Mucosa of descending colon (tissue), 3 donors: Measurements from ENCODE around the gene FAHD1. TPM values are rescaled to one million over a fixed set of nuclear protein-coding genes. Genes with fewer than 3 reads are reported as not detected.

Experiments
- ATAC-seq: fragments of 200-7000 bp; cut with Tn5 transposase; one replicate; pipeline ENCODE4 v1.9.1; 2020; ENCODE audit warnings: mild to moderate bottlenecking, moderate library complexity
- DNase-seq, 3 donors: peaks; one replicate each; pipeline ENCODE4 v3.0.0-alpha.2; 2020
- H3K36me3 ChIP-seq: fragments of 200-600 bp; one replicate; pipeline ENCODE4 v1.8.0; 2021; ENCODE audit warnings: low read depth, mild to moderate bottlenecking
- H3K4me1 ChIP-seq: fragments of 200-600 bp; one replicate; pipeline ENCODE4 v1.8.0; 2021; ENCODE audit warnings: low read depth, mild to moderate bottlenecking
- H3K4me3 ChIP-seq: fragments of 200-600 bp; one replicate; pipeline ENCODE4 v1.8.0; 2021; ENCODE audit warnings: mild to moderate bottlenecking
- H3K9me3 ChIP-seq: fragments of 200-600 bp; one replicate; pipeline ENCODE4 v1.8.0; 2021; ENCODE audit warnings: mild to moderate bottlenecking
- intact Hi-C, 2 donors: fragments of 100-400 bp; cut with DNase I in 1 of 2; cut with micrococcal nuclease in 1 of 2; formaldehyde crosslinking; loops; one replicate each; pipeline versions ENCODE4 v1.11.0 to v1.11.1; 2022; cut with DNase I, micrococcal nuclease
- total RNA-seq, 3 donors: library from RNA; stranded (reverse); fragmentation: NEBNext Ultra II Directional in 2 of 3; extraction: Animal tissue kit (Norgen Biotek cat#: 25700) in 2 of 3; gene quantifications; one replicate each; pipeline versions ENCODE4 v1.2.1 to v1.2.4, GENCODE V29; 2021 to 2023
- TF ChIP-seq, protein P1 (sequence below): fragments of 200-600 bp; IDR thresholded peaks from one replicate; pipeline ENCODE4 v1.8.0; 2022; ENCODE audit warnings: antibody characterized with exemption, mild to moderate bottlenecking
- donor health status: DM: no; HTN: no; CAD: no; lungs with moderate emphysema.
- donor health status: DM: no; HTN: no; CAD: no.
- donor health status: DM: no; HTN: yes; CAD: no.

Gene FAHD1
- total RNA-seq, 3 donors from 2014 or later, result 31.4 to 59.6 (median 54.6) TPM

DNA sequence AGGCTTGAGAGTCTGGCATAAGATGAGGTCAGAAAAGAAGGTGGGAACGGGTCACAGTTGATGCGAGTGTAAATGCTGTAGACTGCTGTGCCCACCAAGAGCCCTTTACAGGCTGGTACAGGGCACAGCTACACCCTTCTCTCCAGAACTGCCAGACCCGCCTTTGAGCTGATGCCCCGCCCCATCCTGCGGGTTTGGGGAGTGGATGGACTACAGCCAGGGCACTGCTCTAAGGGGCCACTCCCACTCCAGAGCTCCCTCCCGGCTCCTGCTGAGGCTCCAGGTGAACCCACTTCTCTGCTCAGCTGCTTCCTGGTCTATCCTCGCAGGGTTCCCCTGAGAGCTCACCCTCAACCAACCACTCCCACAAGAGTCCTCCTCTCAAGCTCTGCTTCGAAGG lies 32.6 kb downstream of the FAHD1 start:
- TF ChIP-seq, protein P1, sequence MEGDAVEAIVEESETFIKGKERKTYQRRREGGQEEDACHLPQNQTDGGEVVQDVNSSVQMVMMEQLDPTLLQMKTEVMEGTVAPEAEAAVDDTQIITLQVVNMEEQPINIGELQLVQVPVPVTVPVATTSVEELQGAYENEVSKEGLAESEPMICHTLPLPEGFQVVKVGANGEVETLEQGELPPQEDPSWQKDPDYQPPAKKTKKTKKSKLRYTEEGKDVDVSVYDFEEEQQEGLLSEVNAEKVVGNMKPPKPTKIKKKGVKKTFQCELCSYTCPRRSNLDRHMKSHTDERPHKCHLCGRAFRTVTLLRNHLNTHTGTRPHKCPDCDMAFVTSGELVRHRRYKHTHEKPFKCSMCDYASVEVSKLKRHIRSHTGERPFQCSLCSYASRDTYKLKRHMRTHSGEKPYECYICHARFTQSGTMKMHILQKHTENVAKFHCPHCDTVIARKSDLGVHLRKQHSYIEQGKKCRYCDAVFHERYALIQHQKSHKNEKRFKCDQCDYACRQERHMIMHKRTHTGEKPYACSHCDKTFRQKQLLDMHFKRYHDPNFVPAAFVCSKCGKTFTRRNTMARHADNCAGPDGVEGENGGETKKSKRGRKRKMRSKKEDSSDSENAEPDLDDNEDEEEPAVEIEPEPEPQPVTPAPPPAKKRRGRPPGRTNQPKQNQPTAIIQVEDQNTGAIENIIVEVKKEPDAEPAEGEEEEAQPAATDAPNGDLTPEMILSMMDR, result no peak
- no peaks in the 10 kb centered on the region for H3K36me3 ChIP-seq
- ATAC-seq (peak; percentile 74), DNase-seq (peak in 2 of 3 donors; percentile 55 to 64)
- no peaks in the 10 kb centered on the region for H3K9me3 ChIP-seq
- H3K4me1 ChIP-seq, result peaks cover 3% of the 10 kb centered on the region
- intact Hi-C loops, result loop anchor here (5.0 to 10.0 kb wide), 2 partner anchors 65 to 68 kb away; no protein-coding TSS in a partner anchor
- no peak overlapping the region for H3K4me3 ChIP-seq

DNA sequence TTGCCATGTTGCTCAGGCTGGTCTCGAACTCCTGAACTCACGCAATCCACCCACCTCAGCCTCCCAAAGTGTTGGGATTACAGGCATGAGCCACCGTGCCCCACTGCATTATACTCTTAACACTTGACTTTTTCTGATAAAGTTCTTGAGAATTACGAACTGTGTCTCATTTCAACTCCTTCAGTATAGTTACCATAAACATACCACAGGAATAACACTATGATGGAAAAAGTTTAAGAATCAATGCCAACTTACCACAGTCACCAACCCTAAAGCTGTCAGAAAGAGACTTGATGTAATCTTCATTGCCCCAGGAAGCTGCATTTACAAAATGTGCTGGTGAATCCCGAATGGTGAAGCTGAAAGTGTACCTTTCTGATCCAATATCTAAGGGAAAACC lies 34.7 kb downstream of the FAHD1 start:
- ATAC-seq (no peak), DNase-seq (no peak)
- Histone ChIP-seq H3K9me3 (no peaks in the 10 kb centered on the region), H3K4me1 (peaks cover 3% of the 10 kb centered on the region), H3K4me3 (no peak overlapping the region), H3K36me3 (no peaks in the 10 kb centered on the region)
- TF ChIP-seq, protein P1, result no peak
- intact Hi-C loops, result loop anchor here (5.0 to 10.0 kb wide), 2 partner anchors 63 to 66 kb away; no protein-coding TSS in a partner anchor

DNA sequence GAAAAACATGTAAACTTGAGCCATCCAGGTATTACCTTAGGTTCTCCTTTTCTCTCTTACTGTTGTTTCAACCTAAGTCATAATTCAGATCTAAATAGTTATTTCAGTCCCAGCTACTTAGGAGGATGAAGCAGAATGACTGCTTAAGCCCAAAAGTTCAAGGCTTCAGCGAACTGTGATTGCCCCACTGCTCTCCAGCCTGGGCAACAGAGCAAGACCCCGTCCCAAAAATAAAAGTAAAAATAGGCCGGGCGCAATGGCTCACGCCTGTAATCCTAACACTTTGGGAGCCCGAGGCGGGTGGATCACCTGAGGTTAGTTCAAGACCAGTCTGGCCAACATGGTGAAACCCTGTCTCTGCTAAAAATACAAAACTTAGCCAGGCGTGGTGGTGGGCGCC lies 35.4 kb downstream of the FAHD1 start:
- TF ChIP-seq, protein P1, result no peak

DNA sequence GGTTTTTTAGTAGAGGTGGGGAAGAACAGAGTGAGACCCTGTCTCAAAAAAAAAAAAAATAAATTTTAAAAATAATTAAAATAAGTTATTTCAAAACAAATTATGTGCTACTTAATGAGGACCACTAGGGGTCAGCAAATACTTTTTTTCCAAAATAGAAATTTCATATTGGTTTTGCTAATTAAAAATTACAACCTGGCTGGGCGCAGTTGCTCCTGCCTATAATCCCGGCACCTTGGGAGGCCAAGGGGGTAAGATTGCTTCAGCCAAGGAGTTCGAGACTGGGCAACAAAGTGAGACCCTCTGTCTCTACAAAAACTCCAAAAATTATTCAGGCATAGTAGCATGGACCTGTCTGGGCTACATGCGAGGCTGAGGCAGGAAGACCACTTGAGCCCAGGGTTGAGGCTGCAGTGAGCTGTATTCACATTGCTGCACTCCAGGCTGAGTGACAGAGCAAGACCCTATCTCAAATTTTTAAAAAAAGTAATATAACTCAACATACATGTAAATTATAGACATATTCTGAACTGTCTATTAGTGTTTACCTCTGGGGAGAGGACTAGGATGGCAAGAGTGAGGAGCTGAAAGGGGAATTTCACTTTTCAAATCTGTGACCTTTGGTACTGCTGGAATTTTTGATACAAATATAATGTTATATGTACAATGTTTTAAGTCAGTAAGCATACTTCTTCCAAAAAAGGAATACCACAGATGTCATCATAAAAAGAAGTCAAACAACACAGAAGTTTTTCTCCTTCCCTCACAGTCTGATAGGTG lies 36.9 kb downstream of the FAHD1 start:
- intact Hi-C loops, result loop anchor here (5.0 to 10.0 kb wide), 2 partner anchors 61 to 63 kb away; no protein-coding TSS in a partner anchor
- DNase-seq (no peak), ATAC-seq (peak; percentile 56)
- TF ChIP-seq, protein P1, result peak; percentile 27
- Histone ChIP-seq H3K4me1 (peaks cover 3% of the 10 kb centered on the region), H3K36me3 (no peaks in the 10 kb centered on the region), H3K9me3 (no peaks in the 10 kb centered on the region), H3K4me3 (no peak overlapping the region)

More for the DNA sequence above, 35.4 kb downstream of the FAHD1 start:
- no peaks in the 10 kb centered on the region for H3K9me3 ChIP-seq
- intact Hi-C loops, result loop anchor here (5.0 to 10.0 kb wide), 2 partner anchors 62 to 65 kb away; no protein-coding TSS in a partner anchor
- no peak overlapping the region for H3K4me3 ChIP-seq
- DNase-seq (no peak), ATAC-seq (no peak)
- peaks cover 3% of the 10 kb centered on the region for H3K4me1 ChIP-seq
- no peaks in the 10 kb centered on the region for H3K36me3 ChIP-seq

DNA sequence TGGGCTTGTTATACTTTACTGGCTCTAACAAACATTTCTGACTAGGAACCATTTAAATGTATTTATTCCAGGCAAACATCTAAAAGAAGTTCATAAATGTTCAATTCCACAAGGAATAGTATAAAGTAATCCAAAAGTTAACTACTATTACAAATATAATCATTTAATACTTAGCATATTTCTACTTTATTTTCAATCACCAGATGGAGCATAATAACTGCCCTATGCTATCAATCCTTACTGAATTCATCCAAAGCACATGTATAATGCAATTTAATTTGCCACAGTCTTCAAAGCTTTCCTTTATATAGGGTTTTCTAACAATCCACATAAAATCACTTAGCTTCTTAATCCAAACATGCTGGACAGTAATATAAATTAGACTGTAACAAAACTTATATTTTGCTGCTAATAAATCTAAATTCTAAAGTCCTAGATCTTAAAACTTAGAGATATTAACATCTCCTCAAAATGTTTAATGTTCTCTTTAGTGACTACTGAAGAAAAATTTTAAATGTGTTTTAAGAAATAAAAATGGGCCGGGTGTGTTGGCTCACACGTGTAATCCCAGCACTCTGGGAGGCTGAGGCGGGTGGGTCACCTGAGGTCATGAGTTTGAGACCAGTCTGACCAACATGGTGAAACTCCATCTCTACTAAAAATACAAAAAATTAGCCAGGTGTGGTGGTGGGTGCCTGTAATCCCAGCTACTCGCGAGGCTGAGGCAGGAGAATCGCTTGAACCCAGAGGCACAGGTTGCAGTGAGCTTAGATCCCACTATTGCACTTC lies 39.1 kb downstream of the FAHD1 start:
- TF ChIP-seq, protein P1, result no peak
- Histone ChIP-seq H3K9me3 (no peaks in the 10 kb centered on the region), H3K36me3 (no peaks in the 10 kb centered on the region), H3K4me3 (no peak overlapping the region), H3K4me1 (peaks cover 3% of the 10 kb centered on the region)
- intact Hi-C loops, result loop anchor here in 1 of 2 donors (10.0 kb wide), 1 partner anchor 59 kb away; no protein-coding TSS in a partner anchor
- DNase-seq, result no peak
- no peak for ATAC-seq
